ENCODE data around the gene ZNF469.

GRCh38 chr16:88384222-88385111 is 1.7 kb downstream of the ZNF469 start:
- no peak for TF ChIP-seq CTCF (IDR thresholded peaks at IDR 0.05; ENCODE audit: borderline replicate concordance, extremely low read depth, low read length, poor library complexity, severe bottlenecking)
- TF ChIP-seq EZH2 (IDR thresholded peaks at IDR 0.05; ENCODE audit: borderline replicate concordance, low read depth, low read length, severe bottlenecking): no peak
